Urinary bladder (tissue), 4 donors: ENCODE data around the gene HAL. TPM values are rescaled to one million over a fixed set of nuclear protein-coding genes. Genes with fewer than 3 reads are reported as not detected.

Experiments
- DNase-seq: peaks from one replicate; pipeline ENCODE4 v3.0.0-alpha.2; 2015; ENCODE audit errors: extremely low spot score
- H3K27ac ChIP-seq: one replicate; pipeline ENCODE4 v1.5.1; 2013; ENCODE audit warnings: low read depth, mild to moderate bottlenecking, moderate library complexity
- H3K36me3 ChIP-seq: one replicate; pipeline ENCODE4 v1.6.1; 2013; ENCODE audit warnings: mild to moderate bottlenecking, moderate library complexity; ENCODE audit not compliant: insufficient read depth
- H3K4me1 ChIP-seq: one replicate; pipeline ENCODE4 v1.6.1; 2013; ENCODE audit warnings: mild to moderate bottlenecking, moderate library complexity; ENCODE audit not compliant: insufficient read depth
- H3K4me3 ChIP-seq: one replicate; pipeline ENCODE4 v1.5.1; 2013; ENCODE audit warnings: low read depth, low read length
- WGBS: extraction: QIAGEN DNeasy Blood & Tissue Kit; methylation state at CpG from one replicate; pipeline ENCODE4 v1.1.7; 2013; 5-methylcytosine and 5-hydroxymethylcytosine counted together
- polyA plus RNA-seq: library from polyadenylated mRNA; stranded (reverse); fragments of 200-250 nt; gene quantifications from one replicate; pipeline ENCODE4 v1.2.3, GENCODE V29; 2013
- total RNA-seq: library from RNA; depleted of rRNA; stranded (reverse); fragments of >200 nt; gene quantifications from one replicate; pipeline ENCODE4 v1.2.3, GENCODE V29; 2014
- donor health status: healthy with polysubstance abuse.
- donor health status: healthy.

Gene HAL
- total and polyA plus RNA-seq, 2 donors = 0.14 TPM; not detected in 1

GRCh38 chr12:95953000-95953399 lies 43.1 kb downstream of the HAL start:
- Histone ChIP-seq H3K4me3 (no peak overlapping the region), H3K27ac (no peak overlapping the region), H3K36me3 (no peaks in the 10 kb centered on the region), H3K4me1 (no peaks in the 10 kb centered on the region)
- DNase-seq = no peak
- 28% methylated on average over 1 of the region's 1 CpG for WGBS

DNA sequence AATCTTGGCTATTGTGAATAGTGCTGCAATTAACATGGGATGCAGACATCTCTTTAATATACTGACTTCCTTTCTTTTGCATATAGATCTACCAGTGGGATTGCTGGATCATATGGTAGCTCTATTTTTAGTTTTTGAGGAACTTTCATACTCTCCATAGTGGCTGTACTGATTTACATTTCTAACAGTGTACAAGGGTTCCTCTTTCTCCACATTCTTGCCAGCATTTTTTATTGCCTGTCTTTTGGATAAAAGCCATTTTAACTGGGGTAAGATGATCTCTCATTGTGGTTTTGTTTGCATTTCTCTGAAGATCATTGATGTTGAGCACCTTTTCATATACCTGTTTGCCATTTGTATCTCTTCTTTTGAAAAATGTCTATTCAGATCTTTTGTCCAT lies 44.6 kb downstream of the HAL start:
- Histone ChIP-seq H3K36me3 (no peaks in the 10 kb centered on the region), H3K4me3 (no peak overlapping the region), H3K27ac (no peak overlapping the region), H3K4me1 (no peaks in the 10 kb centered on the region)
- DNase-seq = no peak

GRCh38 chr12:95949477-95950206 lies 46.5 kb downstream of the HAL start:
- Histone ChIP-seq H3K27ac (no peak overlapping the region), H3K36me3 (no peaks in the 10 kb centered on the region), H3K4me3 (no peak overlapping the region), H3K4me1 (no peaks in the 10 kb centered on the region)
- no peak for DNase-seq
- 46% methylated on average over 4 of the region's 4 CpGs for WGBS

DNA sequence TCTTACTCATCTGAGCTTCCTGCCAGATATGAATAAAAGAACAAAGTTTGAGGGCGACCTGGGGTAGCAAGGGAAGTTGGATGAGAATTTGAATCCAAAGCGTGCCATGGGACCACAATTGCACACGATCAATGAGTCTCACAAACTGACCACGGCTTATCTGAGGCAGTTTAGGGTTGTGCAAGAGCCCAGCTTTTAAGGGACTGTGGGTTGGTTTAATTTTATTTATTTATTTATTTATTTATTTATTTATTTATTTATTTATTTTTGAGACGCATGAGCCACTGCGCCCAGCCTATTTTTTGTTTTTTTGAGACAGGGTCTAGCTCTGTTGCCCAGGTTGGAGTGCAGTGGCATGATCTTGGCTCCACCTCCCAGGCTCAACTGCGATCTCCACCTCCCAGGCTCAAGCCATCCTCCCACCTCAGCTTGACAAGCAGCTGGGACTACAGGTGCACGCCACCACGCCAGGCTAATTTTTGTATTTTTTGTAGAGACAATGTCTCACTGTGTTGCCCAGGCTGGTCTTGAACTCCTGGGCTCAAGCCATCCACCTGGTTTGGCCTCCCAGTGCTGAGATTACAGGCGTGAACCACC lies 51.9 kb downstream of the HAL start:
- Histone ChIP-seq H3K36me3 (no peaks in the 10 kb centered on the region), H3K4me3 (no peak overlapping the region), H3K4me1 (no peaks in the 10 kb centered on the region), H3K27ac (no peak overlapping the region)
- 91% methylated on average over 10 of the region's 10 CpGs for WGBS
- no peak for DNase-seq

DNA sequence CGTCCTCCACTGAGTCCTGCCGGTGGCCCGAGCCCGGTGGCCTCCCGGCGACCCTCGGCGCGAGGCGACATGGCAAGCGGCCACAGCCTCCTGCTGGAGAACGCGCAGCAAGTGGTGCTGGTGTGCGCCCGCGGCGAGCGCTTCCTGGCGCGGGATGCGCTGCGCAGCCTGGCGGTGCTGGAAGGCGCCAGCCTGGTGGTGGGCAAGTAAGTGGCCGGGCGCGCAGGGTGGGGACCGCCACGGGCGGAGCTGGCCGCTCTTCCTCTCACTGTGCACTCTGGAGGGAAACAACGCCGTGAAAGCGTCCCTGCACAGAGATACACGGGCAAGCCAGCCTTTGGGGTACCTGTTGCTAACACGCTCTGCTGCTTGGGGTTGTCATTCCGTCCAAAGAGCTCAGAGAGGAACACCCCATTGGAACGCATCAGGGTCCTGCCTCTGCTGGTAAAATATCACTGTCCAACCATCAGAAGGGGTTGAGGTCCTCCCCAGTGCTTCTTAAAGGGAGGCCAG lies 52.8 kb downstream of the HAL start, which contains the start of gene AMDHD1:
AMDHD1 (plus strand) TSS at position 2 of the 513 bp plus-strand sequence; CDS start at position 70, 68 bp downstream.
- 1% methylated on average over 38 of the region's 38 CpGs for WGBS
- no peak for DNase-seq
- H3K36me3 ChIP-seq = no peaks in the 10 kb centered on the region
- peak within 1 kb of the TSS; percentile 62 for H3K27ac ChIP-seq
- peak within 1 kb of the TSS; percentile 77 for H3K4me3 ChIP-seq
- no peaks in the 10 kb centered on the region for H3K4me1 ChIP-seq

DNA sequence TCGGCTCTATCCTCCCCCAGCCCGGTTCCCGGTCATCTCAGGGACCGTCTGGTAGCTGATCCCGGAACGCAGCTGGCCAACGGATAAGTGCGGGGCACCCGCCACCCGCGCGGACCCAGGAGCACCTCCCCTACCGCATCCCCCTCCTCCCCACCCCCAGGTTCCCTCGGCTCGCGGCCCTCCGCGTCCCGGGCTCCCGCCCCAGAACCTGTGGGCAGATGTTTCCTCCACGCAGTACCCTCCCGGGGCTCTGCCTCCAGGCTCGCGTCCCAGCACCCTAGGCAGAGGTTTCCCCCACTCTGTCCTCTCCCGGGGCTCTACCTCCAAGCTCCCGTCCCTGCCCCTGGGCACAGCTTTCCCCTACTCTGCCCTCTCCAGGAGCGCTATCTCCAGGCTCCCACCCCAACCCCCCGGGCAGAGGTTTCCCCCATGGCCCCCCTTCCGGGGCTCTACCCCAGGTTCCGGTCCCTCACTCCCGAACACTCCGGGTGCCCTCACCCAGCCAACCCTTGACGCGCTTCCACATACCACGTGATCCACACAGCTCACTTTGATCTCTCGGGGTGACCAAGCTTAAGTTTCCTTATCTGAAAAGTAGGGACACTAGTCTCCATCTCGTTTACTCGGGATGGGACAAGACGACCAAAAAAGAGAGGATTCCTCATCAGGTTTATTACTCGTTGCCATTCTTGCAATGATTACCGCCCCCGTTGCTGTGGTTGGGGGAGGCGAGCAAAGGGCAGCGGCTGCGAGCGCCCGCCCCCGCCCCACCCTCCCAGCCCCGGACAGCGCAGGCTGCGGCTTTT lies 53.4 kb downstream of the HAL start, which contains the start of gene CCDC38:
CCDC38 (minus strand) TSS at position 91 of the 806 bp plus-strand sequence. CDS start 6,105 bp downstream, outside the sequence.
- peak within 1 kb of the TSS; percentile 62 for H3K27ac ChIP-seq
- H3K36me3 ChIP-seq = no peaks in the 10 kb centered on the region
- H3K4me3 ChIP-seq = peak within 1 kb of the TSS; percentile 77
- H3K4me1 ChIP-seq = no peaks in the 10 kb centered on the region
- DNase-seq = peak; percentile 31
- under 1% methylated on average over 51 of the region's 51 CpGs for WGBS

GRCh38 chr12:95942101-95942523 lies 54.0 kb downstream of the HAL start:
- Histone ChIP-seq H3K4me1 (no peaks in the 10 kb centered on the region), H3K27ac (no peak overlapping the region), H3K4me3 (peak overlapping the region; percentile 77), H3K36me3 (no peaks in the 10 kb centered on the region)
- WGBS = 10% methylated on average over 13 of the region's 13 CpGs
- peak; percentile 14 for DNase-seq

GRCh38 chr12:95940514-95940913 lies 55.6 kb downstream of the HAL start:
- Histone ChIP-seq H3K4me1 (no peaks in the 10 kb centered on the region), H3K27ac (no peak overlapping the region), H3K4me3 (no peak overlapping the region), H3K36me3 (no peaks in the 10 kb centered on the region)
- WGBS = 65% methylated on average over 6 of the region's 6 CpGs
- DNase-seq = no peak

Other genes with a start within 250 kb of the HAL start
- gene NTN4, start 205.6 kb downstream of the HAL start, total RNA-seq = 12.8 TPM
- gene NTN4, start 205.6 kb downstream of the HAL start, polyA plus RNA-seq = 20.9 TPM
- 12.3 TPM for gene SNRPF, start 137.4 kb downstream of the HAL start, total RNA-seq
- gene SNRPF, start 137.4 kb downstream of the HAL start, polyA plus RNA-seq = 21.8 TPM
- gene CCDC38, start 53.7 kb downstream of the HAL start, total RNA-seq = not detected
- gene CCDC38, start 53.7 kb downstream of the HAL start, polyA plus RNA-seq = 0.03 TPM
- gene AMDHD1, start 53.0 kb downstream of the HAL start, total RNA-seq = 0.16 TPM
- 0.80 TPM for gene AMDHD1, start 53.0 kb downstream of the HAL start, polyA plus RNA-seq
- 79.3 TPM for gene LTA4H, start 39.2 kb upstream of the HAL start, total RNA-seq
- gene LTA4H, start 39.2 kb upstream of the HAL start, polyA plus RNA-seq = 55.3 TPM
- 42.9 TPM for gene ELK3, start 198.0 kb upstream of the HAL start, total RNA-seq
- 26.3 TPM for gene ELK3, start 198.0 kb upstream of the HAL start, polyA plus RNA-seq